ENCODE data around the gene GLB1L3.

GLB1L3 gene

DNA sequence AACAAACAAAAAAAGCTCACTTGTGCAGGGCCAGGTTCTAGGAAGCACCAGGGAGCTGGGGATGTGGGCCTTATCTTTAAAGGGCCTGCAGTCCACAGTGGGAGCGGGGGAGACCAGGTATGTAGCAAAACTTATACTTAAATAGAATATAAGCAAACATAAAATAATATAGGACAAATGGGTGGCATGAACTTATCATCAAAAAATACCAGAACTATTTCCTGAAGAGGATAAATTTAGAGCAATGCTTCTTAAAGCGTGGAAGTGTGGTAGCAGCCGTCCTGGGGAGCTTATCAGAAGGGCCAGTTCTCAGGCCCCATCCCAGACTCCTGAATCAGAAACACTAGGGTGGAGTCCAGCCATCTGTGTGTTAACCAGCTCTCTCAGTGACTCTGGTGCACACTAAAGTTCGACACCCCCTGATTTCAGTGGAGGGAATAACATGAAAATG, 42.4 kb upstream of the GLB1L3 start:
- H3K36me3 ChIP-seq (ENCODE audit: control insufficient read depth, low read length) = no peaks in the 10 kb centered on the region
- H3K4me1 ChIP-seq (ENCODE audit: control insufficient read depth, low read length) = peaks cover 23% of the 10 kb centered on the region
- no peaks in the 10 kb centered on the region for H3K79me2 ChIP-seq (ENCODE audit: control insufficient read depth, low read length)
- H4K20me1 ChIP-seq (ENCODE audit: control insufficient read depth, insufficient read depth, low read depth, low read length) = peaks cover 42% of the 10 kb centered on the region
- H3K27ac ChIP-seq (ENCODE audit: low read depth, low read length) = no peak overlapping the region
- no peak overlapping the region for H3K4me3 ChIP-seq (ENCODE audit: low read length)
- no peak for TF ChIP-seq EZH2phosphoT487 (IDR thresholded peaks at IDR 0.05; ENCODE audit: borderline replicate concordance, low read length)
- TF ChIP-seq, protein P1, sequence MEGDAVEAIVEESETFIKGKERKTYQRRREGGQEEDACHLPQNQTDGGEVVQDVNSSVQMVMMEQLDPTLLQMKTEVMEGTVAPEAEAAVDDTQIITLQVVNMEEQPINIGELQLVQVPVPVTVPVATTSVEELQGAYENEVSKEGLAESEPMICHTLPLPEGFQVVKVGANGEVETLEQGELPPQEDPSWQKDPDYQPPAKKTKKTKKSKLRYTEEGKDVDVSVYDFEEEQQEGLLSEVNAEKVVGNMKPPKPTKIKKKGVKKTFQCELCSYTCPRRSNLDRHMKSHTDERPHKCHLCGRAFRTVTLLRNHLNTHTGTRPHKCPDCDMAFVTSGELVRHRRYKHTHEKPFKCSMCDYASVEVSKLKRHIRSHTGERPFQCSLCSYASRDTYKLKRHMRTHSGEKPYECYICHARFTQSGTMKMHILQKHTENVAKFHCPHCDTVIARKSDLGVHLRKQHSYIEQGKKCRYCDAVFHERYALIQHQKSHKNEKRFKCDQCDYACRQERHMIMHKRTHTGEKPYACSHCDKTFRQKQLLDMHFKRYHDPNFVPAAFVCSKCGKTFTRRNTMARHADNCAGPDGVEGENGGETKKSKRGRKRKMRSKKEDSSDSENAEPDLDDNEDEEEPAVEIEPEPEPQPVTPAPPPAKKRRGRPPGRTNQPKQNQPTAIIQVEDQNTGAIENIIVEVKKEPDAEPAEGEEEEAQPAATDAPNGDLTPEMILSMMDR (IDR thresholded peaks at IDR 0.05; ENCODE audit: low read depth, low read length, poor library complexity, severe bottlenecking) = no peak
- peaks cover 57% of the 10 kb centered on the region for H3K27me3 ChIP-seq (ENCODE audit: control insufficient read depth, low read length)
- no peak overlapping the region for H3K4me2 ChIP-seq (ENCODE audit: low read length)
- no peaks in the 10 kb centered on the region for H3K9me3 ChIP-seq (ENCODE audit: control insufficient read depth, insufficient read depth, low read length)
- H3K9me2 ChIP-seq (replicated peaks; ENCODE audit: control insufficient read depth, low read length) = no peaks in the 10 kb centered on the region
- H3F3A ChIP-seq (ENCODE audit: control insufficient read depth, insufficient read depth) = no peaks in the 10 kb centered on the region

- Histone ChIP-seq H3K9me2 (replicated peaks; ENCODE audit: control insufficient read depth, low read length) (no peaks in the 10 kb centered on the region), H3K27ac (ENCODE audit: low read depth, low read length) (no peak overlapping the region), H3K4me1 (ENCODE audit: control insufficient read depth, low read length) (peaks cover 7% of the 10 kb centered on the region), H3K4me2 (ENCODE audit: low read length) (no peak overlapping the region), H4K20me1 (ENCODE audit: control insufficient read depth, insufficient read depth, low read depth, low read length) (peaks cover 27% of the 10 kb centered on the region), H3K27me3 (ENCODE audit: control insufficient read depth, low read length) (peaks cover 46% of the 10 kb centered on the region), H3K9me3 (ENCODE audit: control insufficient read depth, insufficient read depth, low read length) (no peaks in the 10 kb centered on the region), H3F3A (ENCODE audit: control insufficient read depth, insufficient read depth) (no peaks in the 10 kb centered on the region), H3K36me3 (ENCODE audit: control insufficient read depth, low read length) (no peaks in the 10 kb centered on the region), H3K4me3 (ENCODE audit: low read length) (no peak overlapping the region), H3K79me2 (ENCODE audit: control insufficient read depth, low read length) (no peaks in the 10 kb centered on the region)
- TF ChIP-seq, protein P1 (IDR thresholded peaks at IDR 0.05; ENCODE audit: low read depth, low read length, poor library complexity, severe bottlenecking) = no peak
- no peak for TF ChIP-seq EZH2phosphoT487 (IDR thresholded peaks at IDR 0.05; ENCODE audit: borderline replicate concordance, low read length)
Measured at GRCh38 chr11:134235399-134235798, 40.8 kb upstream of the GLB1L3 start.

- Histone ChIP-seq H3K4me2 (ENCODE audit: low read length) (no peak overlapping the region), H3K4me3 (ENCODE audit: low read length) (no peak overlapping the region), H4K20me1 (ENCODE audit: control insufficient read depth, insufficient read depth, low read depth, low read length) (peaks cover 16% of the 10 kb centered on the region; the same call in 1 of the 2 replicates), H3K9me2 (replicated peaks; ENCODE audit: control insufficient read depth, low read length) (no peaks in the 10 kb centered on the region), H3K36me3 (ENCODE audit: control insufficient read depth, low read length) (no peaks in the 10 kb centered on the region), H3K79me2 (ENCODE audit: control insufficient read depth, low read length) (no peaks in the 10 kb centered on the region), H3F3A (ENCODE audit: control insufficient read depth, insufficient read depth) (no peaks in the 10 kb centered on the region), H3K9me3 (ENCODE audit: control insufficient read depth, insufficient read depth, low read length) (no peaks in the 10 kb centered on the region), H3K4me1 (ENCODE audit: control insufficient read depth, low read length) (no peaks in the 10 kb centered on the region), H3K27ac (ENCODE audit: low read depth, low read length) (no peak overlapping the region), H3K27me3 (ENCODE audit: control insufficient read depth, low read length) (peaks cover 34% of the 10 kb centered on the region)
- TF ChIP-seq, protein P1 (IDR thresholded peaks at IDR 0.05; ENCODE audit: low read depth, low read length, poor library complexity, severe bottlenecking) = no peak
Measured at GRCh38 chr11:134236834-134237556, 39.2 kb upstream of the GLB1L3 start.
